C1 segment of cervical spinal cord (tissue), 14 donors: Measurements from ENCODE around the gene RPL35.

Experiments used
- DNase-seq, 14 donors: peaks; one replicate each; lab custom pipeline; 2025; lab: John Stamatoyannopoulos, UW

Gene RPL35

GRCh38 chr9:124820698-124821623, 40.8 kb downstream of the RPL35 start:
- no peak for DNase-seq

GRCh38 chr9:124818431-124819281, 43.1 kb downstream of the RPL35 start:
- DNase-seq: no peak

GRCh38 chr9:124815601-124816000, 46.2 kb downstream of the RPL35 start:
- DNase-seq: no peak

GRCh38 chr9:124814164-124814535, 47.6 kb downstream of the RPL35 start:
- DNase-seq: no peak

- DNase-seq: no peak
These were observed 48.1 kb downstream of the RPL35 start for GRCh38 chr9:124813501-124814163.

GRCh38 chr9:124813041-124813440, 48.7 kb downstream of the RPL35 start:
- DNase-seq: no peak

- DNase-seq: peak in 1 of 14 donors; percentile 41
These were observed 49.3 kb downstream of the RPL35 start for GRCh38 chr9:124812441-124812876.

- DNase-seq: no peak
These were observed 50.9 kb downstream of the RPL35 start for GRCh38 chr9:124810663-124811355.

GRCh38 chr9:124809741-124810500, 51.8 kb downstream of the RPL35 start:
- no peak for DNase-seq

- DNase-seq: no peak
These were observed 52.5 kb downstream of the RPL35 start for GRCh38 chr9:124809211-124809610.

GRCh38 chr9:124808246-124808956, 53.4 kb downstream of the RPL35 start:
- no peak for DNase-seq
